Measurements from ENCODE around the gene PTK7. TPM values are rescaled to one million over a fixed set of nuclear protein-coding genes. Genes with fewer than 3 reads are reported as not detected.
"Not testable (repeated sequence)": the region's sequence is repeated elsewhere in the genome, so short reads cannot be mapped to it uniquely, and the experiment has no call there.

The PTK7 gene
- total RNA-seq, 2 donors from 2014 or later: 0.56 to 1.0 TPM

DNA sequence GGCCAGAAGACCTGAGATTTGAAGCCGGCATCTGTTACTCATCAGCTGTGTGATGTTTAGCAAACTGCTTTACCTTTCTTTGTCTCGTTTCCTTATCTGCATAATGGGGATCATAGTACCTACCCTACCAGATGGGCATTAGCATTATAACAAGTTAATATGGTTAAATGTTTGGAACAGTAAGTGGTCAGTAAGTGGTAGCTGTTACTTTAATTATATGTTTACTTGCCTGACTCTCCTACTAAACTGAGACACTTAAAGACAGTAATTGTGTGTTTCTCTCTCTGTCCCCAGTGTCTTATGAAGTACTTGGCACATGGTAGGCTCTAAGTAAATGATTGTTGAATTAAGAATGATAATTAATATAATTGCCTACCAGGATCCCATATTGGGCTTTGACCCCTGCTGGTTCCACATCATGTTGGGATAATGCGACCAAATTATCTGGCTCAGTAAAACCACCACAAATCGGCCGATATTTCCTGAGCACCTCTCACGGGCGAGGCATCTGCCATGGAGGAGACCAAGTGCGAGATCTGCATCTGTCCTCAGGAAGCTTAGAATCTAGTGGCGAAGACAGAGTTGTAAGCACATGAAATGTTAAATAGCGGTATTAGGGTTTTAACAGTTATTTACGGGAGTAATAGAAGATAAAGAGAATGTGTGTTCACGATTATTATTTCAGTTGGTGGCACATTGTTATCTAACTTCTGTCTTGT lies 31.4 kb downstream of the PTK7 start:
- no peak overlapping the region for H3K27ac Mint-ChIP-seq
- no peaks in the 10 kb centered on the region for H3K4me1 Mint-ChIP-seq
- H3K4me3 Mint-ChIP-seq: no peak overlapping the region
- no peaks in the 10 kb centered on the region for H3K36me3 Mint-ChIP-seq (ENCODE audit: low read depth)
- no peak for ATAC-seq (replicated peaks)
- H3K9me3 Mint-ChIP-seq: no peaks in the 10 kb centered on the region
- no peaks in the 10 kb centered on the region for H3K27me3 Mint-ChIP-seq

DNA sequence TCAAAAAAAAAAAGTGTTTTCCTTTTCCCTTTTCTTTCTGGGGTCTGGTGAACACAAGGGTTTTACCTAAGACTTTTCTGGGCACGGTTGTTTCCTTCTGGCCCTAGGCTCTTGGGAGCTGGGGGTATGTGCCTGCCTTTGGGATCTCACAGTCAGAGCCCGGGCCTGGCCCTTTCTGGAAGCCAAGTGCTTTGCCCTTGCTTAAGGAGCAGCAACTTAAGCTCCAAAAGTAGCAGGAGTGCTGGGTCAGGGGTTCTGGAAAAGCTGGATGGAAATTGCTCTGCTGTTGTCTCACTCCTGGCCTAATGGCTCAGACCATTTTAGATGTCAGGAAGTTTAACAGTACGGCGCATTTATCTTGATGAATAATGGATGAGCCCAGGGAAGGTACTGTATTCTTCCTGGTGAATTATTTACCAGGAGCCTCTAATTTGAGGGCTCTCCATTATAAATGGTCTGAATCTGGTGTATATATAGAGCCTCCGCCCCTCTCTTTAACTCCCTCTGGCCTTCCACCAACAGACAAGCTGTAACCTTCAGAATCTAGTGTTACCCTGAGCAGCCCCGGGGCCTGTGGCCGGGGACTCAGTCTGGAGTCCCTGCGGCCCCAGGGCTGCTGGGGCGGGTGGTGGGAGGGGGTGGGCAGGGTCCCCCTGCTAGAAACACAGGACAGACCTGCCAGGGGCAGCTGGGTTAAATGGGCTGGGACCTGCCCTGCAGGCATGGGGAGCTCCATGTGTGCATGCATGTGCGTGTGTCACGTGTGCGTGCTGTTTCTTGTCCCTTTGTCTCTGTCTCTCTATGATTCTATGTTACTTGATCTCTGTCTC lies 37.5 kb downstream of the PTK7 start:
- H3K9me3 Mint-ChIP-seq: no peaks in the 10 kb centered on the region
- no peak overlapping the region for H3K27ac Mint-ChIP-seq
- no peaks in the 10 kb centered on the region for H3K4me1 Mint-ChIP-seq
- no peaks in the 10 kb centered on the region for H3K27me3 Mint-ChIP-seq
- no peak overlapping the region for H3K4me3 Mint-ChIP-seq
- no peak for ATAC-seq (replicated peaks)
- H3K36me3 Mint-ChIP-seq (ENCODE audit: low read depth): no peaks in the 10 kb centered on the region

DNA sequence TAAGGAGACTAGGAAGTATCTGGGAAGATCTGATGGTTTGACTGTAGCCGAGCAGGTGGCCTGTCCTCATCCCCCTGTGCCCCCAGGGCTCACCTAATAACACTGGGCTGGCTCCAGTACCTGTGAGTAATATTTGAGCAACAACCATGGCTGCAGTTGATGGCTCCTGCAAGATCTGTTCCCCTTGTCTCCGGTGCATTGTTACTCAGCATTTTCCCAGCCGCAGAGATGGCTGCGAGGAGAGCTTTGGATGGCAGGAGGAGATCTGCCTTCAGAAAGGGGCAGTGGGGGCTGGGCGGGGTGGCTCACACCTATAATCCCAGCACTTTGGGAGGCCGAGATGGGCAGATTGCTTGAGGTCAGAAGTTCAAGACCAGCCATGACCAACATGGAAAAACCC lies 39.3 kb downstream of the PTK7 start:
- no peaks in the 10 kb centered on the region for H3K36me3 Mint-ChIP-seq (ENCODE audit: low read depth)
- no peak overlapping the region for H3K4me3 Mint-ChIP-seq
- no peak for ATAC-seq (replicated peaks)
- no peaks in the 10 kb centered on the region for H3K9me3 Mint-ChIP-seq
- no peak overlapping the region for H3K27ac Mint-ChIP-seq
- H3K4me1 Mint-ChIP-seq: no peaks in the 10 kb centered on the region
- H3K27me3 Mint-ChIP-seq: no peaks in the 10 kb centered on the region

DNA sequence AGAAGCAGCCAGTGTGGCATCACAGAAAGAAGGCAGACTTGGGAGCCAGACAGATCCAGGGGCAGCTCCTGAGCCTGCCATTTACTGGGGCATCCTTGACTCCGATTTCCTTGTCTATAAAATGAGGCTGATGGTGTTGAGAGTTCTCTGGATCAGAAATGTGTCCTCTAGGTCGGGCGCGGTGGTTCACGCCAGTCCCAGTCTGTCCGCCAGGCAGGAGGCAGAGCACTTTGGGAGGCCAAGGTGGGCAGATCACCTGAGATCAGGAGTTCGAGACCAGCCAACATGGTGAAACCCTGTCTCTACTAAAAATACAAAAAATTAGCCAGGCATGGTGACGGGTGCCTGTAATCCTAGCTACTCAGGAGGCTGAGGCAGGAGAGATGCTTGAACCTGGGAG lies 41.4 kb downstream of the PTK7 start:
- not testable (repeated sequence) for H3K27me3 Mint-ChIP-seq; H3K9me3 Mint-ChIP-seq; H3K4me1 Mint-ChIP-seq; ATAC-seq (replicated peaks); H3K27ac Mint-ChIP-seq; H3K4me3 Mint-ChIP-seq; H3K36me3 Mint-ChIP-seq (ENCODE audit: low read depth)

DNA sequence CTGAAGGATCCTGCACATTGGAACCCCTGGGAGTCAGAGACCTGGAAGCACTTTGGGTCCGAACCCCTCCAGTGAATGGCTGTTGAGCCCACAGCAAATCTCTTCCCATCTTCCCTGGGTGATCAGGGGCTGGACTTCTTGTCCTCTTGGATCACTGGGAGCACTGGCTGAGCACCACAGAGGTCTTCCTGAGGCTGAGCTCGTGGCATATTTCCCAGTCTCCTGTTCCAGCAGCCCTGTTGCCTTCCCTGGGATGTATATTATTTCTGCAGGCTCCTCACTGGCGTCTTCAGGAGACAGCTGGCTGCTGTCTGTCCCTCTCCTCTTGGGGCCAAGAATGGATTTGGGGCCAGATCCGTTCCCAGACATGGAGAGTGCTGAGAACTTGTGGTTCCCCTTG lies 43.4 kb downstream of the PTK7 start:
- Mint-ChIP-seq H3K4me1 (no peaks in the 10 kb centered on the region), H3K9me3 (no peaks in the 10 kb centered on the region), H3K36me3 (ENCODE audit: low read depth) (no peaks in the 10 kb centered on the region), H3K4me3 (no peak overlapping the region), H3K27me3 (no peaks in the 10 kb centered on the region), H3K27ac (no peak overlapping the region)
- ATAC-seq (replicated peaks): no peak

DNA sequence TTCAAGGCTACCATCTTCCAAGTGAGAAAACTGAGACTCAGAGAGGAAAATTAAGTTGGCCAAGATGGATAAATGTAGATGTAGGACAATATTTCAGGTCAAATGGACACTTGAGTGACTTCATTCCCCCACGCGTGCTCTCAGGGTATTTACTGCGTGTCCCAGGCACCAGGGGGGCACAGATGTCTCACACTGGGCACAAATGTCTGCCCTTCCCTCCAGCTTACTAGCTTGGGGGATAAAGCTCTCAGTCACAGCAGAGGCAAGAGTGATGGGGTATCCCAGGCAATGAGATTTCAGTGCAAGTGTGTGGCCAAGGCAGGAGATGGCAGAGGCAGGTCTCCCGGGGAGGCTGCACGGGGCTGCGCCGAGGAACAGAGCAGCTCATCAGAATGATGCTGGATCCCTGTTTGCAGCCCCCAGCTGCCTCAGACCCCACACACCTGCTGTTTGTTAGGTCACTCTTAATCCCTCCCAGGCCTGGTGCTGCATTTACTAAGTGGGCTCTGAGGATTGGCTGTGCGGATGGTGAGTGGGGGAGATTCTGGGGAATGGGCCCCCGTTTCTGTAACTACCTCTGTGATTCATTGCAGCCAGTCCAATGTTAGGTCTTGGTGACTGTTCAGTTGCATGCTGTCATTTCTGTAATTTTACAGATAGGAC lies 44.1 kb downstream of the PTK7 start:
- H3K27me3 Mint-ChIP-seq: no peaks in the 10 kb centered on the region
- ATAC-seq (replicated peaks): no peak
- H3K27ac Mint-ChIP-seq: no peak overlapping the region
- H3K36me3 Mint-ChIP-seq (ENCODE audit: low read depth): no peaks in the 10 kb centered on the region
- no peak overlapping the region for H3K4me3 Mint-ChIP-seq
- H3K9me3 Mint-ChIP-seq: no peaks in the 10 kb centered on the region
- no peaks in the 10 kb centered on the region for H3K4me1 Mint-ChIP-seq

DNA sequence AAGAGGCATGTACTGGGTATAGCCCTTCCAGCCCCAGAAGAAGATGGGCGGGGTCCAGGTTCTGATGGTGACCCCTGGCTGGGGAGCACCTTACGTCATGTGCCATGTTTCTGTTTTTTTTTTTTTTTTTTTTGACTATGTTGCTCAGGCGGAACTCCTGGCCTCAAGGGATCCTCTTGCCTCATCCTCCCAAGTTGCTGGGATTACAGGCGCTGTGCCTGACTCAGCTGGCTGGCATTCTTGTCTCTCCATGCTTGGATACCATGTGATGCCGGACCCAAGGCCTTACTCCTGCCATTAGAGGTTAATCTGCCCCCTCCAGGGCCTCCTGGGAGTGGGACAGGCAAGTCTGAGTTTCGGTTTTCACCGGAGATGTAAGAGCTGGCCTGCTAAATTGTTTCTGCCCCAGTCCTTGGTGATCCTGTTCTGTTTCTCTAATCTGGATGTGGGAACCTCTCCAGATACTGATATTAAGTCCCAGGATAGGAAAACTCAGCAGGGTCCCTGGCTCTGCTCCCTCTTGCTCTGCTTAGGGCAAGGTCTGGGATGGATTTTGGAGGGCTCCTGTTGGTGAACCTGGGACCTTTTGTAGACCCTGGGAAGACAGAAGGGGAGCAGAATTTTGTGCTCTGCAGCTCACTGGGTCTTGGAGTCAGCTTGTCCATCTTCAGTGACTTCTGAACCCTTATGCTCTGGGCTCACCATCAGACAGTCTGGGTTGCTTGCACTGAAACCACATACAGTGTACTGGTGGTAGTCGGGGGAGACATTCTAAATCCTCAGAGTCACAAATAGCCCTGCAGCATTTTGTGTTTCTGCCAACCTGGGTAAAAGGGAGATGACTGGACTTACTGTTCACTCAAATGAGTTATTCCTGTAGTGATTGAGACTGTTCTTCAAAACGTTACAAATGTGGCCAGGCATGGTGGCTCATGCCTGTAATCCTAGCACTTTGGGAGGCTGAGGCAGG lies 45.1 kb downstream of the PTK7 start:
- Mint-ChIP-seq H3K4me1 (no peaks in the 10 kb centered on the region), H3K27ac (no peak overlapping the region), H3K36me3 (ENCODE audit: low read depth) (no peaks in the 10 kb centered on the region), H3K27me3 (no peaks in the 10 kb centered on the region), H3K9me3 (no peaks in the 10 kb centered on the region), H3K4me3 (no peak overlapping the region)
- no peak for ATAC-seq (replicated peaks)

DNA sequence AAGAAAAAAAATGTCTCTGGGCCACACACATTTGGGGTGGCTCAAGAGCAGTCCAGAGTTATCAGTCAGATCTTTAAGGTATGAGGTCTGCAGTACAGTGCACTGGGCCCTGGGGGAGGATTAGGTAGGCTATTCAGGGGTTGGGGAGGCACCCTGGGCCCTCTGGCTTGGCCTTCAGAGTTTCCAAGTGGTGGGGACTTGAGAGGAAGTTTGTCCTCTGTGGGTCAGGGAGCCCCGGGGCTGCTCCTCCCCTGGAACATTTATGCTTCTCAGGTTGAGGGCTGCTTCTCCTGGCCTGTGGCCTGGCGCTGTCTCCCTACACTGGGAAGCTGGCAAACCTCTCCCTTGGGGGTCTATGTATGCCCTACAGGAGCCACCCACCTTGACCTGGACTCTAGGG lies 46.0 kb downstream of the PTK7 start:
- H3K4me3 Mint-ChIP-seq: no peak overlapping the region

DNA sequence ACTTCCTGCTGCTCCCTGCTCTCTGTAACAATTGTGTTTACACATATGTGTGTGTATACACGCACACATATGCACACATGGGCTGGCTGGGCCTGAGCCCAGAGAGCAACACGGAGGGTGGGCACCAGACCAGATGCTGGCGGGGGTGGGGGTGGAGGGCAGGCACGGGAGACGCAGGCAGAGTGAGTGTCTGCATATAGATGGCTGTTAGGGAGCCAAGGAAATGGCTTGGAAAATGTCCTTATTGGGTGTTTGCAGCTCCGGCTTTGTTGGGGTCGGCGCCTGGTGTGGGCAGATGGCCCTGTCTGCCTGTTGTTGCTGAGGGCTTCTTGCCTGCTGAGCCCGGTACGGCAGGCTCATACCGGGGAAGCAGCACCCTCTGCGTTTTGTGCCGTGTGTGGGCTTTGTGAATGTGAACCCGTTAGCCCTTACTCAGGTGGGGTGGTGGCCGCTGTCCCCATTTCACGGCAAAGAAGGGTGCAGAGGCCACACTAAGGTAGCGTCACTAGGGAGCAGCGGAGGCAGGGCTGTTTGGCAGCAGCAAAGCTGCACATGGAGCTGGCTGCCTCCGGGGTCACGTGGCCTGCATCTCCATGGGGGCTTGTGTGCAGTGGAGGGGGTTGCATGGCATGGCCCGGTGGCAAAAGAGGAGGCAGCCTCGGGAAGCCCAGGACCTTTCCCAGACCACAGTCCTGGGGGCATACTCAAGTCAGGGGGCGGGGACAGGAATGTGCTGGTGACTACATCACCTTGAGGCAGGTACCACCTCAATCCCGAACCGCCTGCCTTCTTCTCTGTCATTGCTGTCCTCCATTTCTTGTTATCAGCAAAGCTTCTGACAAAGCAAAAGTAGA lies 47.6 kb downstream of the PTK7 start:
- no peak for ATAC-seq (replicated peaks)
- Mint-ChIP-seq H3K4me3 (no peak overlapping the region), H3K9me3 (no peaks in the 10 kb centered on the region), H3K4me1 (no peaks in the 10 kb centered on the region), H3K36me3 (ENCODE audit: low read depth) (no peaks in the 10 kb centered on the region), H3K27me3 (no peaks in the 10 kb centered on the region), H3K27ac (no peak overlapping the region)

More for the DNA sequence above, 46.0 kb downstream of the PTK7 start:
- no peak overlapping the region for H3K27ac Mint-ChIP-seq
- H3K9me3 Mint-ChIP-seq: no peaks in the 10 kb centered on the region
- H3K36me3 Mint-ChIP-seq (ENCODE audit: low read depth): no peaks in the 10 kb centered on the region
- H3K4me1 Mint-ChIP-seq: no peaks in the 10 kb centered on the region
- H3K27me3 Mint-ChIP-seq: no peaks in the 10 kb centered on the region
- no peak for ATAC-seq (replicated peaks)

DNA sequence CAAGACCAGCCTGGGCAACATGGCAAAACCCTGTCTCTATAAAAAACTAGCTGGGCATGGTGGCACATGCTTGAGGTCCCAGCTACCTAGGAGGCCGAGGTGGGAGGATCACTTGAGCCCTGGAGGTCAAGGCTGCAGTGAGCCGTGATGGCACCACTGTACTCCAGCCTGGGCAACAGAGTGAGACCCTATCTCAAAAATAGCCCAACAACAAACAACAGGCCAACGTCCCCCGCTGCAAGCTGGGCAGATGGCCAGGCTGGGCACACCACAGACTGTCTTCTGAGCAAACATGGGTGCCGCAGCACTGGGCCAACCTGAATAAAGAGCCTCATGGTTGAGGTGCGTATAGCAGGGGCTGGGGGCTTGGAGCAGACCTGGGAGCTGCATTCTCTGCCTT lies 48.4 kb downstream of the PTK7 start:
- Mint-ChIP-seq H3K4me3 (no peak overlapping the region), H3K36me3 (ENCODE audit: low read depth) (no peaks in the 10 kb centered on the region), H3K9me3 (no peaks in the 10 kb centered on the region), H3K27me3 (no peaks in the 10 kb centered on the region), H3K27ac (no peak overlapping the region), H3K4me1 (no peaks in the 10 kb centered on the region)
- no peak for ATAC-seq (replicated peaks)

DNA sequence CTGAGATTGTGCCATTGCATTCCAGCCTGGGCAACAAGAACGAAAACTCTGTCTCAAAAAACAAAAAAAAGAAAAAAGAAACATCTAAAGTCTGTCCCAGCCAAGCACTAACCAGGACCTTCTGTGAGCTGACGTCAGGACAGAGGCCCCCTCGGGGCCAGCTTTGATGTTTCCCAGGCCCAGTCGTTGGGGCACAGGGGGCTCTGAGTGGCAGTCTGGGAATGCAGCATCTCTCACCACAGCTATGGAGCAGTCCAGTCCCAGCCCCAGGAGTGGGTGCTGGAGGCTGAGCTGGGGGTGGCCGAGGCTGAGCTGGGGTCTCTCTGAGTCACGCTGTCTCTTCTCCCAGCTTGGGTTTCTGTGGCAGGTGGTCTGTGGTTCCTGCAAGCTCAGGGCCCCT lies 49.0 kb downstream of the PTK7 start:
- Mint-ChIP-seq H3K9me3 (no peaks in the 10 kb centered on the region), H3K27me3 (peaks cover 4% of the 10 kb centered on the region), H3K27ac (no peak overlapping the region), H3K36me3 (ENCODE audit: low read depth) (no peaks in the 10 kb centered on the region), H3K4me3 (no peak overlapping the region), H3K4me1 (no peaks in the 10 kb centered on the region)
- no peak for ATAC-seq (replicated peaks)

DNA sequence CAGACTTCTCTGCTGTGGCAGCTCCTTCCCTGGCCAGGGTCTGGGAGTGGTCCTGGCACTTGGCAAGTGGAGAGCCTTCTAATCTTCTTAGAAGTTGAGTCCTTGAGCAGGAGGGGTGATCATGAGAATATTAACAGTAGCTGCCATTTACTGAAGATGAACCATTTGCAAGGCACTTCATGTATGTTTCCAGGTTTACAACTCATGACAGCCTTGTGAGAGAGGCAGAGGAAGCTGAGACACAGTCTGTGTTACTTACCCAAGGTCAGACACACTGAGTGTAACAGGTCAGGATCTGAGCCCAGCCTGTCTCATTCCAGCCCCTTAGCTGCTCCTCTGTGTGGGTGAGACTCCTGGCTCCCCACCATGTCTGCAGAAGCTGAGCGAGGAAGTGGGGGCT lies 49.4 kb downstream of the PTK7 start:
- no peak overlapping the region for H3K4me3 Mint-ChIP-seq
- H3K27ac Mint-ChIP-seq: no peak overlapping the region
- no peaks in the 10 kb centered on the region for H3K4me1 Mint-ChIP-seq
- no peak for ATAC-seq (replicated peaks)
- H3K9me3 Mint-ChIP-seq: no peaks in the 10 kb centered on the region
- H3K27me3 Mint-ChIP-seq: peaks cover 6% of the 10 kb centered on the region
- no peaks in the 10 kb centered on the region for H3K36me3 Mint-ChIP-seq (ENCODE audit: low read depth)

DNA sequence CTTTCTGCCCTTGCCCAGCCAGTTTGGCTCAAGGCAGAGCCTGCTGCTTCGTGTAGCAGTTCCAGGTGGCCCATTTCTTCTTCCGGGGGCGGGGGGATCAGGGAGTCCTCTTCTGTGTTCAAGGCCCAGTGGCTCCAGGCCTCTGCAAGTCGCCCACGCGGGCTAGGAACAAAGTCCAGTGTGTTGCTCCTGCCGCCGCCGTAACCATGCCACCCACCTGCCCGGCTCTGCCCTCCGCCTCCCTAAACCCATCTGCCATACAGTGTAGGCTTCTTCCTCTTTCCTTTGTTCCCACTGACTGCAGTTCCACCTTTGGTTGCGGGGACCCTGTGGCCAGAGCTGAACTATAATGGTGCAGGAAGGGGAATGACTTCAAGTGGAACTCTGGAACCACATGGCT lies 51.1 kb downstream of the PTK7 start:
- Mint-ChIP-seq H3K9me3 (no peaks in the 10 kb centered on the region), H3K27ac (no peak overlapping the region)

More for the DNA sequence above, 51.1 kb downstream of the PTK7 start:
- H3K4me3 Mint-ChIP-seq: no peak overlapping the region
- no peaks in the 10 kb centered on the region for H3K36me3 Mint-ChIP-seq (ENCODE audit: low read depth)
- ATAC-seq (replicated peaks): no peak
- peaks cover 8% of the 10 kb centered on the region for H3K27me3 Mint-ChIP-seq
- H3K4me1 Mint-ChIP-seq: no peaks in the 10 kb centered on the region
